Measurements from ENCODE around the gene THAP3. TPM values are rescaled to one million over a fixed set of nuclear protein-coding genes. Genes with fewer than 3 reads are reported as not detected.
A peak's percentile ranks its signal among the peaks of the same experiment; 100 is the strongest.

The THAP3 gene
- total and polyA plus RNA-seq, 9 of the 15 experiments (the other 6 are each of a cell fraction or from before 2014, with no cell fraction given) = 1.9 to 31.2 (median 18.2) TPM

GRCh38 chr1:6601923-6602668, 22.6 kb upstream of the THAP3 start (continued):
- TF ChIP-seq ZBTB1 (CRISPR knock-in tag; IDR thresholded peaks at IDR 0.05; ENCODE audit: borderline replicate concordance, low read depth) = peak; percentile 75; the same call in 1 of the 2 replicates
- TF ChIP-seq GTF2E2 (tag; IDR thresholded peaks at IDR 0.05) = 0 out of 2 replicates have a peak, but pooled peaks have one; percentile 72
- TF ChIP-seq PHB (CRISPR knock-in tag; IDR thresholded peaks at IDR 0.05) = no peak
- TF ChIP-seq ZC3H11A (IDR thresholded peaks at IDR 0.05; ENCODE audit: low read depth, low read length) = no peak
- TF ChIP-seq ZNF699 (CRISPR knock-in tag; IDR thresholded peaks at IDR 0.05; ENCODE audit: insufficient replicate concordance) = no peak
- TF ChIP-seq BCOR (IDR thresholded peaks at IDR 0.05) = no peak
- TF ChIP-seq E2F8 (IDR thresholded peaks at IDR 0.05; ENCODE audit: low read depth, partially characterized antibody) = no peak
- TF ChIP-seq BRD4 (IDR thresholded peaks at IDR 0.05) = peak; percentile 80; the same call in 1 of the 2 replicates
- no peak for TF ChIP-seq KDM4B (IDR thresholded peaks at IDR 0.05; ENCODE audit: borderline replicate concordance in 2 of 2, low read depth in 1 of 2)
- TF ChIP-seq NR2F6 (CRISPR knock-in tag; IDR thresholded peaks at IDR 0.05) = no peak
- TF ChIP-seq AFF4 (CRISPR knock-in tag; IDR thresholded peaks at IDR 0.05) = no peak
- no peak; the same call in 1 of the 2 replicates for TF ChIP-seq HINFP (tag; conservative IDR thresholded peaks at IDR 0.05; ENCODE audit: low read depth)
- peak; percentile 2; the same call in 1 of the 2 replicates for TF ChIP-seq TCF3 (CRISPR knock-in tag; IDR thresholded peaks at IDR 0.05)
- peak; percentile 82 for TF ChIP-seq FUS (optimal IDR thresholded peaks at IDR 0.05; ENCODE audit: low read depth, low read length)
- TF ChIP-seq ZNF140 (CRISPR knock-in tag; IDR thresholded peaks at IDR 0.05) = no peak
- TF ChIP-seq NCOA4 (IDR thresholded peaks at IDR 0.05; ENCODE audit: partially characterized antibody) = no peak
- TF ChIP-seq ZC3H8 (IDR thresholded peaks at IDR 0.05) = no peak
- TF ChIP-seq OTX1 (CRISPR knock-in tag; IDR thresholded peaks at IDR 0.05) = no peak
- no peak for TF ChIP-seq BACH1 (tag; IDR thresholded peaks at IDR 0.05)

Measured in K562 (cell line).